ENCODE data around the gene RAB3D.
"Not testable (repeated sequence)": the region's sequence is repeated elsewhere in the genome, so short reads cannot be mapped to it uniquely, and the experiment has no call there.

The RAB3D gene

GRCh38 chr19:11337080-11337479, 2.4 kb downstream of the RAB3D start:
- no peak for DNase-seq

- DNase-seq, result no peak
These were observed 3.9 kb downstream of the RAB3D start for GRCh38 chr19:11335449-11336146.

DNA sequence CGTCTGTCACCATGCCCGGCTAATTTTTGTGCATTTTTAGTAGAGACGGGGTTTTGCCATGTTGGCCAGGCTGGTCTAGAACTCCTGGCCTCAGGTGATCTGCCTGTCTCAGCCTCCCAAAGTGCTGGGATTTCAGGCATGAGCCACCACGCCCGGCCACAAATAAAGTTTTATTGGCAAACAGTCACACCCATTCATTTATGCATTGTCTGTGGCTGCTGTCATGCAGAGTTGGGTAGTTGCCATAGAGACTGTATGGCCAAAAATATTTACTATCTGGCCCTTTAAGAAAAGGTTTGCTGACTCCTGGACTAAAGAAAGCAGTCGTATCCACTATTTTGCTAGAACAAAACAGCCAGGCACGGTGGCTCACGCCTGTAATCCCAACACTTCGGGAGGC, 5.6 kb downstream of the RAB3D start:
- DNase-seq, result not testable (repeated sequence)

DNA sequence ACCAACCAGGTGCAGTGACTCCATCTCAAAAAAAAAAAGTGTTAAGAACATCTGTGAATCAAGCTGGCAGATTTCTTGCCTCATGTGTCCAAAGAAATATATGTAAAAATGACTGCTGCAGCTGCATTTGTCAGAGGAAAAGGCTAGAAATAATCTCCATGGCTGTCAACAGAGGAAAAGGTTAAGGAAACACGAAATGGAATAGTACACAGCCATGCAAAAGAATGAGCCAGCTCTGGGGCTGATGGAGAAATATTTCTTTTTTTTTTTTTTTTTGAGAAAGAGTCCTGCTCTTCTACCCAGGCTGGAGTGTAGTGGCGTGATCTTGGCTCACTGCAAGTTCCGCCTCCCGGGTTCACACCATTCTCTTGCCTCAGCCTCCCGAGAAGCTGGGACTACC, 6.6 kb downstream of the RAB3D start:
- DNase-seq, result no peak

DNA sequence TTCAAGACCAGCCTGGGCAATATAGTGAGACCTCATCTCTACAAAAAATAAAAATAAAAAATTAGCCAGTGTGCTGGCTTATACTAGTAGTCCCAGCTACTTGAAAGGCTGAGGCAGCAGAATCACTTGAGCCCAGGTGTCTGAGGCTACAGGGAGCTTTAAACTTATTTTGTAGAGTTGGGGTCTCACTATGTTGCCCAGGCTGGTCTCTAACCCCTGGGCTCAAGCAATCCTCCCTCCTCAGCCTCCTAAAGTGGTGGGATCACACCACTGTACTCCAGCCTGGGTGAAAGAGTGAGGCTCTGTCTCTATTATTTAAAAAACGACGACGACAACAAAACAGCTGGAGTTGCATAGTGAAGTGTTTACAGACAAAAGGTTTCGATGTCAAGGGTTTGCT, 8.0 kb downstream of the RAB3D start:
- no peak for DNase-seq

GRCh38 chr19:11330127-11330526, 9.3 kb downstream of the RAB3D start:
- DNase-seq, result no peak

DNA sequence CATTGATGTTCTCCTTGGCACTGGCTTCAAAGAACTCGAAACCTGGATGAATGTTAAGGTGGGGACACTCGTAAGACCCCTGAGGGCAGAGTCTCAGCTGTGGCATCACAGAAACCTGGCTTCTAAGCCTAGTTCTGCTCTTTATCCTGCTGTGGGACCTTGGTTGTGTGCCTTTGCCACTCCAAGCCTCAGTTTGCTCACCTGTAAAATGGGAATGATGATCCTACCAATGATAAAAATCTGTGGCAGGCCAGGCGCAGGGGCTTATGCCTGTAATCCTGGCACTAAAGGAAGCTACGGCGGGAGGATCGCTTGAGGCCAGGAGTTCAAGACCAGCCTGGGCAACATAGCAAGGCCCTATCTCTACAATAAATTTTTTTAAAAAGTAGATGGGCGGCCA, 13.9 kb downstream of the RAB3D start:
- no peak for DNase-seq

DNA sequence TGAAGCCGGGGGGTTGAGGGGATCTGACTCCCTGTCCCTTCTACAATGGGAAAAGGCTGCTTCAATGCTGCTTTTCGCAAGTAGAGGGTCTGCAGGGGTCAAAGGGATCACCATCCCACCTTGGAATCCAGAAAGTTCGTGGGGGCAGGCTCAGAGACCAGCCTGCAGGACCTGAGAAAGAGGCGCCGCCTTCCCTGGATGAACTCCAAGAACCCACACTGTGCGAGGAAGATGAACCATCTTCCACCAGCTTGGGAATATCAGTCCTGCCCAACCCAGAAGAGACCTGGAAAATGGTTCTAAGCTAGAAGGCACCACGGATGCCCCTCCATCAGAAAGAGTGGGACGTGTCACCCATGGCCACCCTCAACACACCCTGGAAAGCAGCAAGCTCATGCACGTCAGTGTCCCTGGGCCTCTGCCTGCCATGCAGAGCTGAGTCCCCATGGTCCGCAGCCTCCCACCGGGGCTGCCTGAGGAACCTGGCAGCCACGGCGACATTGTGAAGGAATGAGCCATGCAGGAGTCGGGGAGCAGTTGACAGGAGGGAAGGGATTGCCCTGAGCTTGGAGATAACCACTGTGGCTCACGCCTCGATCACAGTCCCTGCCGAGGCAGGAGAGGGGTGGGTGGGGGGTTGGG, 14.6 kb downstream of the RAB3D start:
- no peak for DNase-seq

DNA sequence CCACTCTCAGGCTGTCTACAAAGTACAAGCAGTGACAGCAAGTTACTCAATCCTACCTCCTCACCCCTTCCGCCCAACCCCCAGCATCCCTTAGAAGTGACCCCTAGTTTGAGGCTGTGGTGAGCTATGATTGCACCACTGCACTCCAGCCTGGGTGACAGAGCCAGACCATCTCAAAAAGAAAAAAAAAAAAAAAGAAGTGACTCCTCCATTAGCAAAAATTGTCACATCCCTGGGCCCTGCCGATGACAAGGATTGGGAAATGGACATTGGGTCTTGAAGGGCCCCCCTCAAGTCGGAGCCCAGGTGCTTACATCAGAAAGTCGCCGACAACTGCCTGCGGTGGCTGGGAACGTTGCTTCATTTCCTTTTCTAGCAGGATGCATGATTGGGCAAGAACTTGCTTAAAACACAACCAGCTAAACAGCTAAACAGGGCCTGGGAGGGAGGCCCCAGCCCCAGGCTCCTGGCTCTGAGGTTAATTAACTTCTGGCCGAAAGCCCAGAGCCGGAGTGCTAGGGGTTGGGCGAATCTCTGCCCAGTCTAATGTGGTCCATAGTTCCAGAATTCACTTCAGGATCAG, 15.3 kb downstream of the RAB3D start:
- DNase-seq, result peak in 1 of 2 donors; percentile 29

GRCh38 chr19:11323601-11324078, 15.8 kb downstream of the RAB3D start:
- DNase-seq, result no peak

- no peak for DNase-seq
These were observed 17.0 kb downstream of the RAB3D start for GRCh38 chr19:11322269-11323024.

DNA sequence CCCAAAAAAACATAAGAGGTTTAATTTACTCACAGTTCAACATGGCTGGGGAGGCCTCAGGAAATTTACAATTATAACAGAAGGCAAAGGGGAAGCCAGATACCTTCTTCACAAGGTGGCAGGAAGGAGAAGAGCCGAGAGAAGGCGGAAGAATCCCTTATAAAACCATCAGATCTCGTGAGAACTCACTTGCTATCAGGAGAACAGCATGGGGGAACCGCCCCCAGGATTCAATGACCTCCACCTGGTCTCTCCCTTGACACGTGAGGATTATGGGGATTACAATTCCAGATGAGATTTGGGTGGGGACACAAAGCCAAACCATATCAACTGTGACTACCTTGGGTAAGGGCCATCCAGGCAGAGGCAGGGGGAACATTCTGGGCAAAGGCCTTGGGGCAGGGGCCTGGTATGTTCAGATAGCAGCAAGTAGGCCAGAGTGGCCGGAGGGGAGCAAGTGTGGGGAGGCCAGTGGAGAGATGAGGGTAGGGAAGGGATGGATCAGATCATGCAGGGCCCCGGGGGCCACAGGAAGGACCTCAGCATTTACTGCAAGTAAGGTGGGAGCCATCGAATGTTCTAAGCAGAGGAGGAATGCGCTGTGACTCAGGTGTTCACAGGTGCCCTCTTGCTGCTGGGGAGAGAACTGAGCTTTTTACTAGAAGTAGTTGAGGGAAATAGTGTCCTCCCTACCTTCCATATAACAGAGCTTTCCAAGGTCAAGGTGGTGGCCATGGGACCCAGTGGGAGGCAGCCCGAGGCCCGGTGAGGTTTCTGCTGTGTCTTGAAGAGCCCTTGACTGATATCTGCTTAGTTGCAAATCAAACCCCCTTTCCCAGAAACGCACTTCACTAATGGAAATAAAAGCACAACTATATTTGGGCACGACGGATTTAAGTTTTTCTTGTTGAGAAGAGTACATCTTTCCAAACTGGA, 18.0 kb downstream of the RAB3D start:
- no peak for DNase-seq

- DNase-seq, result not testable (repeated sequence)
These were observed 19.0 kb downstream of the RAB3D start for GRCh38 chr19:11320278-11320995.

DNA sequence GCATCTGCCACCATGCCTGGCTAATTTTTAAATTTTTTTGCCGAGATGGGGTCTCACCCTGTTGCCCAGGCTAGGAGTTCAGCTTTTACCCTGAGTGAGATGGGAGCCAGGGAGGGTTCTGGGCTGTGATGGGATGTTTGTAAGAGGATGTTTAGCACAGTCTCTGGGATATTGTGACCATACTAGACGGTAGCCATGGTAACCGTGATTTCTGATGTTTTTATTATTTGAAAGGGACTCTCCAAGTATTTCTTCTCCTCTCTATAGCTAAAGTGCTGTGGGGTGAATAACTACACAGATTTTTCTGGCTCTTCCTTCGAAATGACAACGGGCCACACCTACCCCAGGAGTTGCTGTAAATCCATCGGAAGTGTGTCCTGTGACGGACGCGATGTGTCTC, 33.1 kb downstream of the RAB3D start:
- no peak for DNase-seq

GRCh38 chr19:11304936-11305335, 34.5 kb downstream of the RAB3D start:
- no peak for DNase-seq

DNA sequence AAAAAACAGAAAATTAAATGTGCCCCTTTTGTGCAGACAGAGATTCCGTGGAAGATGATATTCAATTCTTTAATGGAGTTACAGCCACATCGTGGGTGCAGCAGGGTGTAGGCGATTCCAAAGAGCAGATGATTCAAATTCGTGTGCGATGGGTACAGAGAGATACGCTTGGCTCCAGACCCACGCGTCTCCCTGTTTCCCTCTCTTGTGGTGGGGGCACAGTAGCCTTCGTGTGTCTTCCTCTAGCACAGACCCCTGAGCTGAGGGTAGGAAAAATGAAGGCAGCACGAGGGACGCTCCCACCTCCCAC, 38.7 kb downstream of the RAB3D start:
- no peak for DNase-seq

- no peak for DNase-seq
These were observed 39.3 kb downstream of the RAB3D start for GRCh38 chr19:11299946-11300810.

DNA sequence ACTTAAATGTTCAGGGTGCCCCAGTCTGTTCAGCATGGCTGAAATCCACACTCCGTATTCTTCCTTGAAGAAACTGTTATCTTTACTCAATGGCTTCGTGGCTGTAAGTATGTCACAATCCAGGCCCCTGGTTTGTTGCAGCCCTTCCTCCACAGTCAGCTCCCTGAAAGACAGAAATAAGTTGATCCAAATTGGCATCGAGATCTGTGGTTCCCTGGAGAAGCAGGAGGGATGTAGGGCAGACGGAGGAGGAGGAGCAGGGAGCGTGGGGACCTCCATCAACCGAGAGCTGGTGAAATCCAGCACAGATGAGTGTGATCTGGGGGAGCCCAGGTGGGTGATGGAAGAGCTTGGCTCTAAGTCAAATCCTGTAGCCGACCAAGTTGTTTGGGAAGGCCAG, 43.2 kb downstream of the RAB3D start:
- DNase-seq, result no peak

- DNase-seq, result no peak
These were observed 43.7 kb downstream of the RAB3D start, which contains the start of gene TSPAN16 for GRCh38 chr19:11295665-11296245. Gene TSPAN16, plus strand, starts transcription at chr19:11296160. Its CDS starts 138 bp downstream, at chr19:11296298.

DNA sequence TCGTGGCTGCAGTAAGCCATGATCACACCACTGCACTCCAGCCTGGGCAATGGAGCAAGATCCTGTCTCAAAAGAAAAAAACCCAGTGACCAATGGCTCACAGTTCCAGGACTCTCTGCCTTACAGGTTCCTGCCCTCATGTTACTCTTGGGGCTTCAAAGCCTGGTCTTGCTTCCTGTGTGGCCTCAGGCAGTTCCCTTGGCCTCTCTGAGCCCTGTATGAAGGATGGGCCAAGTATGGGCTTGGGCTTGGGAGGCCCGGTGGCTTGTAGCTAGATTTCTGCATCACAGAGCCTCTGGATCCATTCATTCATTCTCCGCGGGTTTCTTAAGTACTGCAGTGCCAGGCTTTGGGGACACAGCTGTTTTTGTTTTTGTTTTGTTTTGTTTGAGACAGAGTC, 44.3 kb downstream of the RAB3D start:
- DNase-seq, result no peak

All from stimulated activated CD4-positive, alpha-beta T cell treated with anti-CD3 and anti-CD28 coated beads, Interleukin-2, amount 100 ng/mL, for 24 hours (primary cell).